Stimulated activated memory B cell treated with anti-CD40 and anti-IgM and Interleukin-4, amounts not matched to agents 10 μg/mL and 1 μg/mL and 100 μg/mL, for 72 hours (primary cell): Measurements from ENCODE around the gene TNFAIP8.

ENCODE experiments used
- ATAC-seq: fragments of 150-1000 bp; cut with Tn5 transposase; 2 replicates; pipeline ENCODE4 v1.10.0; 2021
- H3K27ac Mint-ChIP-seq: one replicate; pipeline ENCODE4 v1.8.0; 2022; ENCODE audit warnings: mild to moderate bottlenecking, mixed read lengths
- H3K27me3 Mint-ChIP-seq: one replicate; pipeline ENCODE4 v1.8.0; 2022; ENCODE audit warnings: mixed read lengths
- H3K36me3 Mint-ChIP-seq: one replicate; pipeline ENCODE4 v1.8.0; 2022; ENCODE audit warnings: mixed read lengths
- H3K4me1 Mint-ChIP-seq: one replicate; pipeline ENCODE4 v1.8.0; 2022; ENCODE audit warnings: mixed read lengths
- H3K4me3 Mint-ChIP-seq: one replicate; pipeline ENCODE4 v1.8.0; 2022; ENCODE audit warnings: mild to moderate bottlenecking, moderate library complexity, mixed read lengths
- H3K9me3 Mint-ChIP-seq: one replicate; pipeline ENCODE4 v1.8.0; 2022; ENCODE audit warnings: mixed read lengths

TNFAIP8 gene

GRCh38 chr5:119385536-119386128, 29.8 kb downstream of the TNFAIP8 start:
- Mint-ChIP-seq H3K4me3 (no peak overlapping the region), H3K9me3 (no peaks in the 10 kb centered on the region), H3K36me3 (peaks cover 53% of the 10 kb centered on the region), H3K27ac (peak overlapping the region; percentile 68), H3K4me1 (peaks cover 89% of the 10 kb centered on the region), H3K27me3 (no peaks in the 10 kb centered on the region)
- no peak for ATAC-seq

GRCh38 chr5:119386596-119387344, 31.0 kb downstream of the TNFAIP8 start:
- ATAC-seq, result no peak
- Mint-ChIP-seq H3K36me3 (peaks cover 62% of the 10 kb centered on the region), H3K4me3 (peak overlapping the region; percentile 25), H3K9me3 (no peaks in the 10 kb centered on the region), H3K4me1 (peaks cover 98% of the 10 kb centered on the region), H3K27ac (peak overlapping the region; percentile 68), H3K27me3 (no peaks in the 10 kb centered on the region)

- Mint-ChIP-seq H3K27ac (peak overlapping the region; percentile 68), H3K27me3 (no peaks in the 10 kb centered on the region), H3K9me3 (no peaks in the 10 kb centered on the region), H3K4me1 (peaks cover 96% of the 10 kb centered on the region), H3K36me3 (peaks cover 66% of the 10 kb centered on the region), H3K4me3 (no peak overlapping the region)
- ATAC-seq, result no peak
Observed at GRCh38 chr5:119387945-119388618, 32.3 kb downstream of the TNFAIP8 start.

- Mint-ChIP-seq H3K4me3 (peak overlapping the region; percentile 9), H3K4me1 (peaks cover 96% of the 10 kb centered on the region), H3K27ac (peak overlapping the region; percentile 68), H3K27me3 (no peaks in the 10 kb centered on the region), H3K9me3 (no peaks in the 10 kb centered on the region), H3K36me3 (peaks cover 72% of the 10 kb centered on the region)
- no peak for ATAC-seq
Observed at GRCh38 chr5:119388619-119389190, 32.9 kb downstream of the TNFAIP8 start.

GRCh38 chr5:119389288-119390030, 33.6 kb downstream of the TNFAIP8 start:
- peak overlapping the region; percentile 68 for H3K27ac Mint-ChIP-seq
- peak overlapping the region; percentile 9 for H3K4me3 Mint-ChIP-seq
- peaks cover 95% of the 10 kb centered on the region for H3K4me1 Mint-ChIP-seq
- peak; percentile 20 for ATAC-seq
- no peaks in the 10 kb centered on the region for H3K27me3 Mint-ChIP-seq
- no peaks in the 10 kb centered on the region for H3K9me3 Mint-ChIP-seq
- H3K36me3 Mint-ChIP-seq, result peaks cover 77% of the 10 kb centered on the region

GRCh38 chr5:119390404-119390803, 34.6 kb downstream of the TNFAIP8 start:
- ATAC-seq, result no peak
- Mint-ChIP-seq H3K9me3 (no peaks in the 10 kb centered on the region), H3K27ac (peak overlapping the region; percentile 68), H3K36me3 (peaks cover 77% of the 10 kb centered on the region), H3K27me3 (no peaks in the 10 kb centered on the region), H3K4me3 (no peak overlapping the region), H3K4me1 (peaks cover 95% of the 10 kb centered on the region)

- peaks cover 60% of the 10 kb centered on the region for H3K36me3 Mint-ChIP-seq
- no peak overlapping the region for H3K4me3 Mint-ChIP-seq
- no peaks in the 10 kb centered on the region for H3K9me3 Mint-ChIP-seq
- H3K27ac Mint-ChIP-seq, result peak overlapping the region; percentile 57
- H3K27me3 Mint-ChIP-seq, result no peaks in the 10 kb centered on the region
- no peak for ATAC-seq
- H3K4me1 Mint-ChIP-seq, result peaks cover 92% of the 10 kb centered on the region
Observed at GRCh38 chr5:119393201-119393691, 37.4 kb downstream of the TNFAIP8 start.

- Mint-ChIP-seq H3K27me3 (no peaks in the 10 kb centered on the region), H3K36me3 (peaks cover 57% of the 10 kb centered on the region), H3K27ac (peak overlapping the region; percentile 57), H3K4me3 (no peak overlapping the region), H3K4me1 (peaks cover 90% of the 10 kb centered on the region), H3K9me3 (no peaks in the 10 kb centered on the region)
- ATAC-seq, result no peak
Observed at GRCh38 chr5:119393746-119394145, 37.9 kb downstream of the TNFAIP8 start.

GRCh38 chr5:119395080-119395836, 39.4 kb downstream of the TNFAIP8 start:
- Mint-ChIP-seq H3K4me3 (peak overlapping the region; percentile 18), H3K4me1 (peaks cover 84% of the 10 kb centered on the region), H3K27me3 (no peaks in the 10 kb centered on the region), H3K9me3 (no peaks in the 10 kb centered on the region), H3K36me3 (peaks cover 44% of the 10 kb centered on the region), H3K27ac (peak overlapping the region; percentile 82)
- peak; percentile 60 for ATAC-seq

GRCh38 chr5:119396030-119396664, 40.3 kb downstream of the TNFAIP8 start:
- ATAC-seq, result peak; percentile 60
- peak overlapping the region; percentile 82 for H3K27ac Mint-ChIP-seq
- no peaks in the 10 kb centered on the region for H3K27me3 Mint-ChIP-seq
- H3K36me3 Mint-ChIP-seq, result peaks cover 42% of the 10 kb centered on the region
- H3K4me3 Mint-ChIP-seq, result peak overlapping the region; percentile 12
- H3K4me1 Mint-ChIP-seq, result peaks cover 75% of the 10 kb centered on the region
- no peaks in the 10 kb centered on the region for H3K9me3 Mint-ChIP-seq

- Mint-ChIP-seq H3K36me3 (peaks cover 29% of the 10 kb centered on the region), H3K4me3 (peak overlapping the region; percentile 7), H3K27ac (peak overlapping the region; percentile 82), H3K27me3 (no peaks in the 10 kb centered on the region), H3K4me1 (peaks cover 67% of the 10 kb centered on the region), H3K9me3 (no peaks in the 10 kb centered on the region)
- peak; percentile 81 for ATAC-seq
Observed at GRCh38 chr5:119397518-119398380, 41.9 kb downstream of the TNFAIP8 start.

GRCh38 chr5:119398727-119399466, 43.1 kb downstream of the TNFAIP8 start:
- Mint-ChIP-seq H3K27me3 (no peaks in the 10 kb centered on the region), H3K9me3 (no peaks in the 10 kb centered on the region), H3K4me3 (no peak overlapping the region), H3K36me3 (peaks cover 17% of the 10 kb centered on the region), H3K27ac (peak overlapping the region; percentile 82), H3K4me1 (peaks cover 63% of the 10 kb centered on the region)
- no peak for ATAC-seq
